HCT116 (cell line): ENCODE data around the gene CHD2. TPM values are rescaled to one million over a fixed set of nuclear protein-coding genes. Genes with fewer than 3 reads are reported as not detected.

Experiments used
- ATAC-seq: fragments of 200-7000 bp; cut with Tn5 transposase; 2 replicates; pipeline ENCODE4 v1.9.1; 2020; ENCODE audit warnings: mild to moderate bottlenecking, moderate library complexity
- BruUV-seq: library from RNA; stranded (reverse); fragments of 400-500 nt; replicated peaks from 2 replicates; lab custom pipeline; 2021; lab: Mats Ljungman, UMichigan
- CTCF ChIA-PET: fragments of 300-600 bp; sonication (Branson Sonifier 250); formaldehyde crosslinking; loops from one replicate; lab custom pipeline; 2021; ENCODE audit warnings: antibody characterized with exemption; lab: Charles Lee
- POLR2A ChIA-PET: fragments of 300-600, 350-600 bp; sonication (Branson Sonifier 250); formaldehyde crosslinking; loops from one replicate; lab custom pipeline; 2021; ENCODE audit warnings: antibody characterized with exemption; lab: Charles Lee
- RAD21 ChIA-PET, 2 experiments: fragments of 300-600 bp; sonication (Branson Sonifier 250); formaldehyde crosslinking; loops; one replicate each; lab custom pipeline; 2023; ENCODE audit warnings: low total read pairs in 2 of 2; ENCODE audit not compliant: uncharacterized antibody in 2 of 2, unreplicated experiment in 2 of 2, low non-redundant PET in 1 of 2; lab: Charles Lee
- DNase-seq: peaks from one replicate; pipeline ENCODE4 v3.0.0-alpha.2; 2010; ENCODE audit warnings: low read depth, low spot score
- H2AFZ ChIP-seq: fragments of 200-600 bp; shearing (Covaris generic), sonication (generic); 2 replicates; pipeline ENCODE4 v1.6.1; 2017; ENCODE audit warnings: low read depth, mixed run types, mixed read lengths, antibody characterized with exemption, low read length; ENCODE audit not compliant: poor library complexity, severe bottlenecking
- H3K27ac ChIP-seq: 2 replicates; pipeline ENCODE4 v1.5.1; 2012; ENCODE audit warnings: low read depth, low read length
- H3K27me3 ChIP-seq: fragments of 200-600 bp; sonication (generic); 2 replicates; pipeline ENCODE4 v1.6.1; 2016; ENCODE audit warnings: mixed run types, low read length, mixed read lengths; ENCODE audit not compliant: insufficient read depth
- H3K36me3 ChIP-seq, 2 experiments: fragments of 200-500 bp in 1 of 2; fragments of 200-600 bp in 1 of 2; sonication (Bioruptor generic) in 1 of 2; sonication (generic) in 1 of 2; 2 replicates each; pipeline versions ENCODE4 v1.5.1 to v1.6.1; 2014 to 2016; ENCODE audit warnings: low read length in 2 of 2, inconsistent platforms in 1 of 2, mixed read lengths in 1 of 2, mixed run types in 1 of 2; ENCODE audit not compliant: insufficient read depth in 2 of 2, control insufficient read depth in 1 of 2
- H3K4me1 ChIP-seq, 2 experiments: fragments of 200-600 bp in 1 of 2; sonication (generic) in 1 of 2; 2 replicates each; pipeline versions ENCODE4 v1.5.1 to v1.6.1; 2012 to 2017; ENCODE audit warnings: low read length in 2 of 2, inconsistent platforms in 1 of 2, mild to moderate bottlenecking in 1 of 2, mixed read lengths in 1 of 2, mixed run types in 1 of 2, moderate library complexity in 1 of 2; ENCODE audit not compliant: insufficient read depth in 2 of 2, control insufficient read depth in 1 of 2
- H3K4me2 ChIP-seq: fragments of 200-600 bp; sonication (generic); 2 replicates; pipeline ENCODE4 v1.6.1; 2017; ENCODE audit warnings: mixed run types, low read length, mixed read lengths
- H3K4me3 ChIP-seq, 2 experiments: fragments of 200-600 bp in 1 of 2; sonication (generic) in 1 of 2; replicated peaks in 1 of 2; 2 replicates each; pipeline ENCODE4 v1.5.1; 2011 to 2016; ENCODE audit warnings: low read length in 2 of 2, control low read depth in 1 of 2, low read depth in 1 of 2, mild to moderate bottlenecking in 1 of 2, mixed read lengths in 1 of 2, mixed run types in 1 of 2
- H3K79me2 ChIP-seq: fragments of 200-600 bp; sonication (generic); 2 replicates; pipeline ENCODE4 v1.6.1; 2017; ENCODE audit warnings: mild to moderate bottlenecking, mixed run types, low read length, moderate library complexity, mixed read lengths; ENCODE audit not compliant: insufficient read depth
- H3K9ac ChIP-seq: fragments of 200-600 bp; sonication (generic); 2 replicates; pipeline ENCODE4 v1.6.1; 2016; ENCODE audit warnings: low read length, mixed read lengths
- H3K9me2 ChIP-seq: fragments of 200-600 bp; sonication (generic), shearing (Covaris generic); 2 replicates; pipeline ENCODE4 v1.6.1; 2017; ENCODE audit warnings: mixed run types, mild to moderate bottlenecking, moderate library complexity; ENCODE audit not compliant: insufficient read depth
- H3K9me3 ChIP-seq, 2 experiments: fragments of 200-500 bp in 1 of 2; fragments of 200-600 bp in 1 of 2; sonication (Bioruptor generic) in 1 of 2; sonication (generic) in 1 of 2; 2 replicates each; pipeline ENCODE4 v1.6.1; 2014 to 2017; ENCODE audit warnings: low read length in 2 of 2, mixed read lengths in 2 of 2, inconsistent platforms in 1 of 2, low read depth in 1 of 2, mild to moderate bottlenecking in 1 of 2, mixed run types in 1 of 2, moderate library complexity in 1 of 2; ENCODE audit not compliant: control insufficient read depth in 1 of 2, insufficient read depth in 1 of 2
- H4K20me1 ChIP-seq: fragments of 200-600 bp; sonication (generic), shearing (Covaris generic); 2 replicates; pipeline ENCODE4 v1.6.1; 2017; ENCODE audit warnings: mixed run types, mild to moderate bottlenecking, moderate library complexity; ENCODE audit not compliant: insufficient read depth
- CEBPB ChIP-seq: IDR thresholded peaks from 2 replicates; pipeline ENCODE4 v1.6.1; 2012; ENCODE audit warnings: low read depth
- EGR1 ChIP-seq: IDR thresholded peaks from 2 replicates; pipeline ENCODE4 v1.6.1; 2012; ENCODE audit warnings: low read depth
- EZH2 ChIP-seq: fragments of 200-600 bp; sonication (generic); IDR thresholded peaks from 2 replicates; pipeline ENCODE4 v1.6.1; 2017; ENCODE audit warnings: antibody characterized with exemption, mixed run types
- EZH2phosphoT487 ChIP-seq: fragments of 200-600 bp; IDR thresholded peaks from 2 replicates; pipeline ENCODE4 v1.6.1; 2018; ENCODE audit warnings: antibody characterized with exemption, borderline replicate concordance
- FOSL1 ChIP-seq: IDR thresholded peaks from 2 replicates; pipeline ENCODE4 v1.6.1; 2012; ENCODE audit warnings: low read depth
- POLR2AphosphoS5 ChIP-seq: IDR thresholded peaks from 2 replicates; pipeline ENCODE4 v1.6.1; 2011; ENCODE audit warnings: mild to moderate bottlenecking, low read depth, low read length, moderate library complexity
- SIN3A ChIP-seq: IDR thresholded peaks from 2 replicates; pipeline ENCODE4 v1.6.1; 2012; ENCODE audit warnings: low read depth
- SRF ChIP-seq: IDR thresholded peaks from 2 replicates; pipeline ENCODE4 v1.6.1; 2012; ENCODE audit warnings: low read depth
- TCF7L2 ChIP-seq: IDR thresholded peaks from 2 replicates; pipeline ENCODE4 v1.7.0; 2011; ENCODE audit warnings: borderline replicate concordance, inconsistent platforms; ENCODE audit not compliant: insufficient read depth, insufficient read length; ENCODE audit errors: extremely low read depth
- YY1 ChIP-seq: IDR thresholded peaks from 2 replicates; pipeline ENCODE4 v1.6.1; 2011; ENCODE audit warnings: low read length, low read depth, moderate library complexity, mild to moderate bottlenecking; ENCODE audit not compliant: insufficient replicate concordance; ENCODE audit errors: extremely low read depth
- ZFX ChIP-seq: fragments of 450-650 bp; IDR thresholded peaks from 2 replicates; pipeline ENCODE4 v1.6.1; 2017
- intact Hi-C: fragments of 100-400 bp; cut with micrococcal nuclease; formaldehyde crosslinking; loops from 2 replicates; pipeline ENCODE4 v1.10.0; 2022
- total RNA-seq: library from RNA; stranded (reverse); gene quantifications from one replicate; pipeline ENCODE4 v1.2.1, GENCODE V29; 2021; ENCODE audit not compliant: unreplicated experiment
- TF ChIP-seq, protein P1 (sequence below): IDR thresholded peaks from 2 replicates; pipeline ENCODE4 v1.6.1; 2012
- TF ChIP-seq, protein P2 (sequence below): IDR thresholded peaks from 2 replicates; pipeline ENCODE4 v1.6.1; 2012; ENCODE audit warnings: low read depth
- TF ChIP-seq, protein P3 (sequence below): IDR thresholded peaks from 2 replicates; pipeline ENCODE4 v1.6.1; 2012

Gene CHD2
- total RNA-seq, 1 experiment from 2014 or later, result 116 TPM

DNA sequence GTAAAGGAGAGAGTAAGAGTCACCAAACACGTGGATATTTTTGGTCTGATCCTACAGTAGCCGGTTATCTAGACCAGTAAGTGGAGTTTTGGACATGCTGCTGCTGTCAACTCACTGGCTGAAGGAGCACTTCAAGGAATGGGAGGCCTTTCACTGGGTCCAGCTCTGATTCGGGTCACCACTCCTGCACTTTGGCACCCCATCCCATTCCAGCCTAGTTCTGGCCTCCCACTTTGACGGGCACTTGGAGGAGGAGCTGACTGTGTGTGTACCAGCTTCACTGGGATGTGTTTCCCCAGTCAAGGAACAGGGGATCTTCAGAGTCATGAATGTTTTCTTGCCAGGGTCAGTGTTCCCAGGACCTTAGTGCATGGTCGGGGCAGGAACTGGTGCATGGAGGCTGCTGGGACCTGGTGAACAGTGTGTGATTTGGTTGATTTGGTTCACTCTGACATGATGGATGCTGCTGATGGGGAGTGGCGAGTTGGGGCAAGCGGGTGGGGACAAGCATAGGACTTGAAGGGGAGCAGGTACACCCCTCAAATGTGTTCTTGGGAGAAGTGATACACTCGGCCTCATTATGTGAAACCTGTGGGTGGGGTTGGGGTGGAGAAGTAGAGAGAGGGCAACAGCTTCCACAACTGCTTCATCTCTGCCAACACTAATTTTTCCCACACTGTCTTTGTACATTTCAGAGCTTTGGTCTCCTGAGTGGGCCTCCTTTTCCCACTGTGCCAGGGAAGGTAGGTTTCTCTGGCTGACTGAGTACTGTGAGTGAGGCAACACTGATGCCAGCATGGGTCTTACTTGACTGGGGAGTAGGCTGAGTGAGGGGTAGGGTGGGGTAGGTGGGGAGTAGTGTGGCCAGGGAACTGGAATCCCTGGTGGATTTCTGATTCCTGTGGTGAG is 124.8 kb downstream of the CHD2 start:
- no peaks in the 10 kb centered on the region for H3K9me3 ChIP-seq
- no peaks in the 10 kb centered on the region; a peak in 1 of 4 replicates for H3K4me1 ChIP-seq
- CTCF ChIA-PET, result no interaction called here
- BruUV-seq, result TSS peak; percentile 18
- DNase-seq, result no peak
- POLR2A ChIA-PET, result no interaction called here
- no peaks in the 10 kb centered on the region for H3K27me3 ChIP-seq
- no peak for TF ChIP-seq FOSL1
- no peak for TF ChIP-seq CEBPB
- TF ChIP-seq, protein P1, sequence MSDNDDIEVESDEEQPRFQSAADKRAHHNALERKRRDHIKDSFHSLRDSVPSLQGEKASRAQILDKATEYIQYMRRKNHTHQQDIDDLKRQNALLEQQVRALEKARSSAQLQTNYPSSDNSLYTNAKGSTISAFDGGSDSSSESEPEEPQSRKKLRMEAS, result no peak
- TF ChIP-seq YY1, result no peak
- H3K4me2 ChIP-seq, result no peak overlapping the region
- H3K36me3 ChIP-seq, result peaks cover 50 to 52% of the 10 kb centered on the region in 2 experiments
- RAD21 ChIA-PET, result no interaction called here
- peaks cover 44% of the 10 kb centered on the region for H3K79me2 ChIP-seq
- no peak overlapping the region for H3K9ac ChIP-seq
- H3K9me2 ChIP-seq, result no peaks in the 10 kb centered on the region
- no peak overlapping the region for H3K27ac ChIP-seq
- ATAC-seq, result no peak
- no peak overlapping the region for H2AFZ ChIP-seq
- intact Hi-C loops, result no loop called here
- no peaks in the 10 kb centered on the region; the same call in 1 of the 2 replicates for H4K20me1 ChIP-seq
- H3K4me3 ChIP-seq, result no peak overlapping the region

DNA sequence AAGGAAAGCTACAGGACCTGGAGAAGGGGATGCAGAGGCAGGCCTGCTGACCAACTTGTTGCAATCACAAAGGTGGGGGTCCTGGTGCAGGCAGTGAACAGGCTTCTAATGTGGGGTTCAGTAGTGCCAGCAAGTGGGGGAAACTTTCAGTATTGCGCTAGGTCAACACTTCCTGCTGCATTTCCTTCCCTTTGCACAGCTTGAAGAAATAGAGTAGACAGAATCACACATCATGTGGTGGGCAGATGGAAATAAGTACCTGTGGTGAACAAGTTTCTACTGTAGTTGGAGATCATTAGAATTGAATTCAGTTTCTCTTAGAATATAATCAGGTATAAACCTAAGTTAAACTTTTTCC is 125.5 kb downstream of the CHD2 start:
- Histone ChIP-seq H3K4me3 (no peak overlapping the region), H3K9me2 (no peaks in the 10 kb centered on the region), H3K9ac (no peak overlapping the region), H4K20me1 (no peaks in the 10 kb centered on the region; the same call in 1 of the 2 replicates), H3K27ac (no peak overlapping the region), H3K9me3 (no peaks in the 10 kb centered on the region), H3K27me3 (no peaks in the 10 kb centered on the region), H3K36me3 (peaks cover 43 to 46% of the 10 kb centered on the region in 2 experiments), H3K79me2 (peaks cover 42% of the 10 kb centered on the region), H3K4me1 (no peaks in the 10 kb centered on the region; a peak in 1 of 4 replicates), H3K4me2 (no peak overlapping the region)
- DNase-seq (no peak), ATAC-seq (no peak)
- ChIA-PET POLR2A (no interaction called here), CTCF (no interaction called here)
- TSS peak; percentile 11 for BruUV-seq
- intact Hi-C loops, result no loop called here
- TF ChIP-seq SIN3A (no peak), SRF (no peak), TCF7L2 (no peak), EZH2 (no peak), ZFX (no peak), EZH2phosphoT487 (no peak), POLR2AphosphoS5 (no peak), EGR1 (no peak)
- TF ChIP-seq, protein P2, sequence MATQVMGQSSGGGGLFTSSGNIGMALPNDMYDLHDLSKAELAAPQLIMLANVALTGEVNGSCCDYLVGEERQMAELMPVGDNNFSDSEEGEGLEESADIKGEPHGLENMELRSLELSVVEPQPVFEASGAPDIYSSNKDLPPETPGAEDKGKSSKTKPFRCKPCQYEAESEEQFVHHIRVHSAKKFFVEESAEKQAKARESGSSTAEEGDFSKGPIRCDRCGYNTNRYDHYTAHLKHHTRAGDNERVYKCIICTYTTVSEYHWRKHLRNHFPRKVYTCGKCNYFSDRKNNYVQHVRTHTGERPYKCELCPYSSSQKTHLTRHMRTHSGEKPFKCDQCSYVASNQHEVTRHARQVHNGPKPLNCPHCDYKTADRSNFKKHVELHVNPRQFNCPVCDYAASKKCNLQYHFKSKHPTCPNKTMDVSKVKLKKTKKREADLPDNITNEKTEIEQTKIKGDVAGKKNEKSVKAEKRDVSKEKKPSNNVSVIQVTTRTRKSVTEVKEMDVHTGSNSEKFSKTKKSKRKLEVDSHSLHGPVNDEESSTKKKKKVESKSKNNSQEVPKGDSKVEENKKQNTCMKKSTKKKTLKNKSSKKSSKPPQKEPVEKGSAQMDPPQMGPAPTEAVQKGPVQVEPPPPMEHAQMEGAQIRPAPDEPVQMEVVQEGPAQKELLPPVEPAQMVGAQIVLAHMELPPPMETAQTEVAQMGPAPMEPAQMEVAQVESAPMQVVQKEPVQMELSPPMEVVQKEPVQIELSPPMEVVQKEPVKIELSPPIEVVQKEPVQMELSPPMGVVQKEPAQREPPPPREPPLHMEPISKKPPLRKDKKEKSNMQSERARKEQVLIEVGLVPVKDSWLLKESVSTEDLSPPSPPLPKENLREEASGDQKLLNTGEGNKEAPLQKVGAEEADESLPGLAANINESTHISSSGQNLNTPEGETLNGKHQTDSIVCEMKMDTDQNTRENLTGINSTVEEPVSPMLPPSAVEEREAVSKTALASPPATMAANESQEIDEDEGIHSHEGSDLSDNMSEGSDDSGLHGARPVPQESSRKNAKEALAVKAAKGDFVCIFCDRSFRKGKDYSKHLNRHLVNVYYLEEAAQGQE, result no peak
- TF ChIP-seq, protein P3, sequence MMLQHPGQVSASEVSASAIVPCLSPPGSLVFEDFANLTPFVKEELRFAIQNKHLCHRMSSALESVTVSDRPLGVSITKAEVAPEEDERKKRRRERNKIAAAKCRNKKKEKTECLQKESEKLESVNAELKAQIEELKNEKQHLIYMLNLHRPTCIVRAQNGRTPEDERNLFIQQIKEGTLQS, result no peak
- TF ChIP-seq, all 23 proteins: peak for 0
- RAD21 ChIA-PET, result no interaction called here
- no peak overlapping the region for H2AFZ ChIP-seq
